Retina (tissue), 1 donor: ENCODE measurements around the gene RFC1.
"Not testable (repeated sequence)": the region's sequence is repeated elsewhere in the genome, so short reads cannot be mapped to it uniquely, and the experiment has no call there.

Experiments used
- DNase-seq: peaks from one replicate; pipeline ENCODE4 v3.0.0-alpha.2; 2016

RFC1 gene

DNA sequence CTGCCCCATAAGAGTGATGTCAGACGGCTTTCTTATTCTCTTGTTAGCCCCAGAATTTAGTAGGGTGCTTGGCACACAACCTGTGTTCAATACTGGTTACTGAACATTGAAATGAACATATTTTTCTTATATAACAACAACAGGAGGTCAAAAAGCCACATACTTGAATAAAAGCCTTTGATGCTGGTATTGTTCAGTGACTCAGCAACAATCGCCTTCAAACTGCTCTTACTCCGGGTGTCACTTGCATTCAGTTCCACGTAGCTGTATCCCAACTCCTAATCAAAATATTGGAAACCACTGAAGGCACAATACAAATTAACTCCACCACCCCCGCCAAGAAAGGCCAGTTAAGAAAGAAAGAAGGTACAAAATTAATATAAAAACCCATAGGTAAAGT, 61.5 kb downstream of the RFC1 start:
- DNase-seq = no peak

DNA sequence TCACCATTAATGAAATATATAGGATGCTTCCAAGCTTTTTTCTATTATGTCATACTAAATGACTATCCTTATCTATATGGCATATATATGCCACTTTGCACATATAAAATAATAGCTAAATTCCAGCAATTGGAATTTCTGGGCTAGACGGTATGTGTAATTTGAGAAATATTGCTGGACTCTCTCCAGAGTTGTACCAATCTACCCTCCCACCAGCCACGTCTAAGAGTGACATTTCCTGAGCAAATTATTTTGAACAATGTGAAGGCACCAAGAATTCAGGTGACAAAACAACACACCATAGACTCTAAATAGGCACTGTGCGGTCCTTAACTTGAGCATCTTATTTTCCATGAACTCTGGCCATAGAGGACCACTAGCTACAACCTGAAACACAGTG, 62.3 kb downstream of the RFC1 start:
- DNase-seq = no peak

DNA sequence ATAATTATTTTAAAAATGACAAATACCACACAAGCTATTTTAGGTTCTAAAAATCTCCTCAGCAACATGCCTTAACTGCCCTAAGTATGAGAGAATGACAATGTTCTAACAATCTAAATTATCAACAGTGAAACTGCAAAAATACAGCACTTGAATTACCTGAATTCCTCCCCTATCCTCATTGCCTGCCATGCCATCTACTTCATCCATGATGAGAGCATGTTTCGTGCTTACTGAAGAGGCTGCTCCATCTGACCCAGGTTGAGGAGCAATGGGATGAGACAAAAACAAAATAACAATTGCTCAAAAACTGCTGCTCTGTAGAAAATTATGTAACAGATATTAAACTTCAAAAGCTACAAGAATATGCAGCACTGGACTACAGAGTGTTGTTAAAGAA, 63.3 kb downstream of the RFC1 start:
- no peak for DNase-seq

DNA sequence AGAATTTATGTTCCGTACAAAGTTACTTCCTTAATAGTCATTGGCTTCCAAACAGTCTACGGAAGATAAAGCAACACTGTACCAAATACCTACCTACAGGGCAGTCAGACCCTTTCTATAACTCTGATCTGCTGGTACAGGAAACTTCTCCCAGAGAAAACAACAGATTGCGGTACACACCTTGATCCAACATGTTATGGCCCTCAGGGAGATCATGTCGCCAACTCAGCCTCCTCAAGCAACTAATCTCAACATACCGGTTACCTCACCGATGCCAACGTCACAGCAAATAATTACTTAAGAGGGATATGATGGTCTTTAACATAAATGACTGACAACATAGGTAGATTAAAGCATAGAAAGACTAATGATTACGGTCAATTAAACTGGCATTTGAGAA, 70.4 kb downstream of the RFC1 start:
- DNase-seq = no peak

DNA sequence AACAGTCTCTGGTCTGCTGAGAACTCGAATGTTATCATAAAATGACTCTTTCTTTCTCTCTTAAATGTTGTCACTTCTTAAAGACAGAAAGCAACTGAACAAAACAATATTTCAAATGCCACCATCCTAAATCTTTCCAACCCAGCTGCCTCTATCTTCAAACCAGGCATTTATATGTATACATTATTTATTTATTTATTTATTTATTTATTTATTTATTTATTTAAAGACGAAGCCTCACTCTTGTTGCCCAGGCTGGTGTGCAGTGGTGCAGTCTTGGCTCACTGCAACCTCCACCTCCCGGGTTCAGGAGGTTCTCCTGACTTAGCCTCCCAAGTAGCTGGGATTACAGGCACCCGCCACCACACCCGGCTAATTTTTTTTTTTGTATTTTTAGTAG, 73.7 kb downstream of the RFC1 start:
- DNase-seq = not testable (repeated sequence)

DNA sequence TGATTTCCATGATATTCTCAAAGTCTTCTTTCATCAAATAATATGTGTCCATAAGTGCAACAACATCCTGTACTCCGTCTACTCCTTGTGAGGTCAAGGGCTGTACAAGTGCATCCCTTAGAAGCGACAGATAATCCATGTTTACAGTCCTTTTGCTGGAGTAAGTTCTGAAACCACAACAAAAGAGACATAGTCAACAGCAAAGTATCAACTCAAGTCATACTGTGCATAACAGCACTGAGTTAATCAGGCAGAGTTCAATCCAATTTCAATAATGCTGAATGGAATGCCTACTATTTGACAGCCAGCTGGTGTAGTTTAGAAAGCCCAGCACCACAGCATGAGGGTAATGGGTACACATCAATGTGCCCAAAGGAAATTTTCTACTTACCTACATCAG, 74.5 kb downstream of the RFC1 start:
- no peak for DNase-seq

DNA sequence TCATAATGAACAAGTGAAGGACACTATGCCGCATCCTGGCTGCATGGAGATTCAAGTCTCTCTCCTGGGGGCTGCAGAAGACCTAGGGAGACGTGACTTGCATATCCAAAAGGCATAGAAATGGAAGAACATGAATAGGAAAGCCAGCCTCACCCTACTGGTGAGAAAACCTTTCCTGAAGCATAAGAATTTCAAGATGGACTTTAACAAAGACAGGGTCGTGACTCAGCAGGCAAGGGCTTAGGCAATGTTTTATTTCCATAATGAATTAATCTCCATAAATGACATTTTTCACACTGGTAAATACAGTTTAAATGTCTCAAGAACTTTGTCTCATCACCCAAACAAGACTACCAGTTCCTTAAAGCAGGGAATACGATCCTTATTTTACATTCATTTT, 78.9 kb downstream of the RFC1 start:
- no peak for DNase-seq

DNA sequence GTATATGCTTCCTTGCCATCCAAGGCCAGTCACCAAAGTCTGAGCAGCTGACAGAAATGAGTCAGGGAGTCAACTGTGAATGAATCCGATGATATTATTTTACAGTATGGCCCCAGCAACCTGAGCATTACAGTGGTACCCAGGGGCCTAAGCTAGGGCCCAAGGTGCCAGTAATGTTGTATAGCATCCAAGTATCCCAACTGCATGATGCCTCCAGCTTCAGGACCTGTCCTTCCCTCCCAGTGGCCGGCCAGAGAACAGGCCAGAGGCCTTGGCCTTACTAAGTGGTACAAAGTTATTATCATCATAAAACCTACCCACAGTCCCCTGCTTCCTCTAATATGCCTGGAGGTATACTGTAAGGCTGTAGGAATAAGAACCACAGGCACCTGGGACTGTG, 79.9 kb downstream of the RFC1 start:
- DNase-seq = no peak

DNA sequence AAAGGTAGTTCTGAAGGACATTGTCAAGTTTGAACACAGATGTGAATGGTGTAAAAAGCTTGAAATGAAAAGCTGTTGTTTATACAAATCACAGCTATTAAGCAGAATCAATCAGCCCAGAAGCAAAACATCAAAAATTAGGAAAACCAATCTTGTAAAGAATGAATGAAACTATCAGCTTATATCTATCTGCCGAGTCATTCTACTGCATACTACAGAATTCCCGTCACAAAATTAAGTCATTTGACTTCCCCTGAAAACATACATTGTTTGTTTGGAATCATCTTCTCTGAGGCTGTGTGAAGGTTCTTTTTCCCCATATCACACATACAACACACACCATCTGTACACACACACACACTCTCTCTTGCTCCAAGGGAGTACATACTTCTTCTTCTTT, 80.3 kb downstream of the RFC1 start:
- no peak for DNase-seq

DNA sequence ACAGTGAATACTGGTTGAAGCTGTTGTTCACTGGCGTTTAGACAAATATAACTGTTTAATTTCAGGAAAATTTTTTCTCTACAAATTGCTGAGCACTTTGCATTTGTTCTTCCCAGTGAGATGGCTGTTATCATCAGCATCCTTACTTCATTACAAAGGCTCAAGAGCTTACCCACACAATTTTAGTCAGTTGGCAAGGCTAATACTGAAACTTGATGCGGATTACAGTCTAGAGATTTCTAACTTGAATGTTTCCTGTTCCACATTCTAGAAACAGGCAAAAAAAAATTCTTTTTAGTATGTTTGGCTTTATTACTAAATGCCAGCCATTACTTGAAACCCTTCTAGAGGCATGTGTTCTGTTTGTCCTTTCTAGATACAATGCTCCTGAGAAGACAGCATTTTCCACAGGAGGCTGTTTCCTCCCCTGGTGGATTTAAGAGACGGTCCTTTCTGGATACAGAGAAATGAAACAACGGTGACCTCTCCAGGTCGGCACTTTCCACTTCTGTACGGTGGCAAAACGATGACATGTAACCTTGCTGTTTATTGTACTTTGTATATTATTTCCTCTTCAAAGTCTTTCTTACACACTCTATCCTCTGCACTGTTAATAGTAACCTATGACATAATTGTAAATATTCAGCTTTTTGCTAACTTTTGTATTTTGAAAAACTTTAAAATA, 80.9 kb downstream of the RFC1 start:
- DNase-seq = no peak

DNA sequence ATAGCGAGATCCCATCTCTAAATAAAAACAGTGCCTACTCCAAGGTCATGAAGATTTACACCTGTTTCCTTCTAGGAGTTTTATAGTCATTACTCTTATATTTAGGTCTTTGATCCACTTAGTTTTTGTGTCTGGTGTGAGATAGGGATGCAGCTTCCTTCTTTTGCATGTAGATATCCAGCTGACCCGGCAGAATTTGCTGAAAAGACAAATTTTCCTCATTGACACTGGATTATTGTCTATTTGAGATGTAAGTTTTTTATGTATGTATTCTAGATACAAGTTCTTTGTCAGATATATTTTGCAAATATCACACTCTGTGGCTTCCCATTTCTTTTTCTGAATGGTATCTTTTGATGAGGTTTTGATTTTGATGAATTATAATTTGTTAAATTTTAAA, 85.4 kb downstream of the RFC1 start:
- DNase-seq = no peak

DNA sequence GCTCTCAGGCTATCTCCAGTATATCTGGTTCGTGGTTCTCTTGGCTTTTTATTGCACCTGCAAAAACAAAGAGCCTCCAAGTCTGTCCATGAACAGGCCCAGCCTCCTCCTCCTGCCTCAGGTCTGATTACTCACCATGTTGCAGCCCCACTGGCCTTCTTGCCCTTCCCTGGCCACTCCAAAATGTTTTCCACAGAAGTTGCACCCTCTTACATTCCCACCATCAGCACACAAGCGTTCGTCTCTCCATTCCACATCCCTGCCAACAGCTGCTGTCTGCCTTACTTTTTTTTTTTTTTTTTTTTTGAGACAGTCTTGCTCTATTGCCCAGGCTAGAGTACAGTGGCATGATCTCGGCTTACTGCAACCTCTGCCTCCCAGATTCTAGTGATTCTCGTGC, 86.7 kb downstream of the RFC1 start:
- DNase-seq = no peak

DNA sequence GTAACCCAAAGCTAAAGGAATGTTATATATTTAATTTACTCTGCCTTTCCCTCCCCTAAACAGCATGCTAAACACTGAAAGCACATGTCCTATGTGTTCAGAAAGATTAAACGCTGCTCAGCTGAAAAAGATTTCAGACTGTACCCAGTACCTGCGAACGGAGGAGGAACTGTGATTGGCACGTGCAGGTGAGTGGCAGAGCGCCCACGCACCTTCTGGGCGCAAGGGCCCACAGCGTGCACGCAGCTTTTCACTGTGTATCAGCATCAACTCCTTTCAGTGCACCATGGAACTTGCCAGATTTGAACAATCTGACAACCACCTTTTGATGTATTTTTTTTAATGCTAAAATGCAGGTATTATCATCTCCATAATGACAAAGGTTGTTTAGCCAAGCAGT, 87.7 kb downstream of the RFC1 start:
- DNase-seq = no peak

DNA sequence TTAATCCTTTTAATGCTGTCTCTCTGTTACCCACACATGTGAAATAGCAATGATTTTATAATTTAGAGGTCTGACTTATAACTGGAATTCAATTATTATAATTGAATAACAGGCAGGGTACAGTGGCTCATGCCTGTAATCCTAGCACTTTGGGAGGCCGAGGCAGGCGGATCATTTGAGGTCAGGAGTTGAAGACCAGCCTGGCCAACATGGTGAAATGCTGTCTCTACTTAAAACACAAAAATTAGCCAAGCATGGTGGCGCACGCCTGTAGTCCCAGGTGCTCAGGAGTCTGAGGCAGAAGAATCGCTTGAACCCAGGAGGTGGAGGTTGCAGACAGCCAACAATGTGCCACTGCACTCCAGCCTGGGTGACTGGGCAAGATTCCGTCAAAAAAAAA, 88.5 kb downstream of the RFC1 start:
- DNase-seq = not testable (repeated sequence)

DNA sequence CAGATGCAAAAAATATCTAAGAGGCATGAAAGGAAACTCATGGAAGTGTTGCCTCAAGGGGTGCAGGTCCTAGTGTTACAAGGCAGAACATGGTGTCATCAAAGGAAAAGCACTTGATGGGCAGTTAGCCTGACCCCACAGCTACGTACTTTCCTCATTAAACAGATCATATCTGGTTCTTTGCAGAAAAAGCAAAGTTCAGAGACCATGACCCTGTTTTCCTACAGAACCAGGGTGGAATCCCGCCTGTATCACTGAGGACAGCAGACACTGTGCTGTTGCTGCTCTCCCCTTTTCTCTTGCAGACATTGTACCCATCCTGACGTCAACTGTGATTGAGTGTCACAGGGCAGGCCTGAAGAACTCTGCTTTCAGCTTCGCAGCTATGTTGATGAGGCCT, 91.7 kb downstream of the RFC1 start:
- no peak for DNase-seq

DNA sequence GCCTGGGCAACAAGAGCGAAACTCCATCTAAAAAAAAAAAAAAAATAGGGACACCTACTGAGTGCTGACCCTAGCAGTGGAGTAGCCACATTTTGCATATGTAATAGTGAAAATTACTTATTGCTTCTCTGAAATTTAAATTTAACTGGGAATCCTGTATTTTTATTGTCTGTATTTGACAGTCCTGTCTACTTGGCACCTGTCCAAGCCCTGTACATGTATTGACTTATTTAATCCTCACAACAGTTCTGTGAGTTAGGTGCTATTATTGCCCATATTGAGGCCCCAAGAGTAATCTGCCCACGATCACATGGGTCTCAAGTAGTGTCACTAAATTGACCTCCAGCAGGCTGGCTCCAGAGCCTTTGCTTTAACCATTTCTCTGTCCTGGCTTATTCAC, 102.3 kb downstream of the RFC1 start:
- no peak for DNase-seq

DNA sequence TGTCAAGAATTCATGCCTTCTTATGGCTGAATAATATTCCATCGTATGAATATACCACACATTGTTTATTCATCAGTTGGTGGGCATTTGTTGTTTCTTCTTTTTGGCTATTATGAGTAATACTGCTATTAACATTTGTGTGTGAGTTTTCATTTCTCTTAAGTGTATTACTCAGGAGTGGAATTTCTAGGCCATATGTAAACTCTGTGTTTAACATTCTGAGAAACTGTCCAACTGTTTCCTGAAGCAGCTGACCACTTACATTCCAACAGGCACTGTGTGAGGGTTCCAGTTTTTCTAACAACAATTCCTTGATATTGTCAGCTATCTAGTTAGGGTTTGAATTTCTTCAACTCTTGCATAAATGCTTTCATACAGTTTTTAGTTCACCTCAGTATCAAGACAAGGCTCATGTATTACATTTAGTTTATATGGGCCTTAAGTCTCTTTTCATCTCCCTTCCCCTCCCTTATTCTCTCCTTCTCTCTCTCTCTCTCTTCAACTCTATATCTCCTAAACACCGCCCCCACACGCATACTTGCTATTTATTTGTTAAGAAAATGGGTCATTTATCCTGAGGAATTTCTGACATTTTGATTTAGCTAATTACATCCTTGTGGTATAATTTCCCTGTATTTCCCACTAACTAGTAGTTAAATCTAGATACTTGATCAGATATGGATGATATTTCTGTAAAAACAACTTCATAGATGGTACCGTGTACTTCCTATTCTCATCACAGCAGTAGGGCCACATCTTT, 106.4 kb downstream of the RFC1 start:
- DNase-seq = no peak

DNA sequence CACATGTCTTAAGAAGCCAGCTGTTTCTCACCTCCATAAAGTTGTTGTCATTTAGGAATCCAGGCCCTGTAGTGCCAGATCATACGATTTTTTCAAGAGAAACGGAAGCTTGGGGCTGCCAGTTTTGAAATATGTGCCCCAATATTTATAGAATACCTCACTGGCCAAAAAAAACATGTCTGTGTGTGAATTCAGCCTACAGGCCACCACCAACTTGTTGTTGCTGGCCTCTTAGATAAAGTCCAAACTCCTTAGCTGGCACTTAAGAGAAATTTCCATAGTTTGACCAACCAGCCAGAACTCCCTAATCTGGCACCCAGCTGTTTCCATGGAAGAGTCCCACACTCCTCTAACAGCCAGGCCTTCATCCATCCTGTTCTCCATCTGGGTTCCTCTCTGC, 109.7 kb downstream of the RFC1 start:
- DNase-seq = no peak

DNA sequence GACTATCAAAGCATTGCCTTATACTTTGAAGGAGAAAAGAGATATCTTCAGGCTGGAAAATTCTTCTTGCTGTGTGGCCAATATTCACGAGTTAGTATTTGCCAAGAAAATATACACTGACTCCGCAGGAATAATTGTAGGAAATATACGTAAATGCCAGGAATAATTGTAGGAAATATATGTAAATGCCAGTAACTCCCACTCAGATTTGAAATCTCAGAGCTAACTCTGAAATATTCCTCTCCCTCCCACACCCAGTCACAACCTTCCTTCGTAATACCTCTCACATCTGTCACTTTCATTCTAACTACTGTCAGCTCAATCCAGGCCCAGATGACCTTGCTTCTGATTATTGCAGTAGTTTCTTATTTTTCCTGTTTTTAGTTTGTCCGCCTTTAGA, 110.3 kb downstream of the RFC1 start:
- no peak for DNase-seq

DNA sequence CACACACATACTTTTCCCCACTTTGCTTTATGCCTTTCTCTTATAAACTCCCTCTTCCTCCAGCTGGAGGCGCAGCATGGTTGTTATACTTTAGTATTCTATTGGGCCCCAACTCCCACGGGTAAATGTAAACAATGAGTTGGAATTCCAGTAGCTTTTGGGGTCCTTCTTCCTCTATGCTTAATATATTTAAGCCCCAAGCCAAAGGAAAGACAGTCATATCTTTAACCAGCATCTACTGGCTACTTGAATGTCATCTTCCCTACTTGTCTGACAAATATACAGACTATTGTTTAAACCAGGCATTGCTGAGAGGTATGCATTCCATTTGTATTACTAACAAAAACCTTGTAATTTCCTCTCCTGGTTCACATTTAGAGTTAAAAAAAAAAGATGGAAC, 110.9 kb downstream of the RFC1 start:
- no peak for DNase-seq

DNA sequence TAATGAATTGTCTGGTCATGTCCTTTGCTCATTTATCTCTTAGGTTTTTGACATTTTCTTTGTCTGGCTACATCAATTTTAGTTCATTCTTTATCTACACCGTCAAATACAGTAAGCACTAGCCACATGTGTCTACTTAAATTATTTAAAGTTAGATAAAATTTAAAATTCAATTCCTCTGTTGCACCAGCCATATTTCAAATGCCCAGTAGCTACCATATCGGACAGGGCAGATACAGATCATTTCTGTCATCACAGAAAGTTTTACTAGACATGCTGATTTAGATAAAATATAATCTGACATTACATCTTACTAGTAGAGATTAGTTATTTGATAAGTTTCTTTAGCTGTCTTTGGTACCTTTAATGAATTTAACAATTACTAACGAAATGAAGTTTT, 122.7 kb downstream of the RFC1 start:
- DNase-seq = no peak
